NCI-H226 (cell line): ENCODE results near the gene ATG16L1.

Experiments
- DNase-seq: peaks from one replicate; pipeline ENCODE4 v3.0.0-alpha.2; 2015

The ATG16L1 gene

DNA sequence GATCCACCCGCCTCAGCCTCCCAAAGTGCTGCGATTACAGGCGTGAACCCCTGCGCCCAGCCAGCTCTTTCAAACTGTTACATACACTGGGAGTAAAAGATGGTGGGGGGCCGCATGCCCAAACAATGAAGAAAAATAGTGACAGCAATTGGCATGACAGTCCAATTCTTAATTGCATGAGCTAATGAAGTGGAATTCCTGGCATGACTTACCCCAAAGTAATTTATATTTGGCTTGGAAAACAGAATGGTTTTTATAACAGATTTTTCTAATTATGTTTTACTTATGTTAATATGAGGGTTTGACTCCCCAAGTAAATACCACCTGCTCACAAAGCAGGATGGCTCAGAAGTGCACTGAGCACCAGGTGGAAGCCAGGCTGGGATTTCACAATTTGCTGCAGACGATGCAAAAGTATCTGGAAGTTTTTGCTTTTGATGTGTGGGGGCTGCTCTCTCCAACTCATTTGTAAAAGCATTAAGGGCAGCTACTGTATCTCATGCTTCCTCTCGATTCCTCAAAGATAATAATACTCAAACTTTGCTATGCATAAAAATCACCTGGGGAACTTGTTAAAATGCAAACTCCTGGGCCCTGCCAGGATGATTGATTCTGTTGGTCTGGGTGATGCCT is 24.0 kb upstream of the ATG16L1 start:
- no peak for DNase-seq

DNA sequence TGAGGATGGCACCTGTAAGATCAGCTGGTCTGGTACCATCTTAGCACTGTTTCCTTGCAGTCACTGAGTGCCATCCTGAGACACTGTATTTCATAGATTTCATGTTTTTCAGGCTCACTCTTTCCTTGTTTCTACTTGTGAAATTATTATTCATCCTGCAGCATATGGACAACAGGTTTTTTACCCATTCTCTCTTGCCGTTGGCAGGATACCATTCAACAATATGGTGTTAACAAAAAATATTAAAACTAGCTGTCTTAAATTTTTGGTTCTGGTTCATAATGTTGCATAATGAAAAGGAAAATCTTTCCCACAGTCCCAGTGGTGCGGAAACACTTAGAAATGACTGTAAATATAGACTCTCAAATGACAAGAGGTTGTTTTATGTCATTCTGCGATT is 23.1 kb upstream of the ATG16L1 start:
- no peak for DNase-seq

- DNase-seq = no peak
Measured at GRCh38 chr2:233233618-233234230, 17.7 kb upstream of the ATG16L1 start.

DNA sequence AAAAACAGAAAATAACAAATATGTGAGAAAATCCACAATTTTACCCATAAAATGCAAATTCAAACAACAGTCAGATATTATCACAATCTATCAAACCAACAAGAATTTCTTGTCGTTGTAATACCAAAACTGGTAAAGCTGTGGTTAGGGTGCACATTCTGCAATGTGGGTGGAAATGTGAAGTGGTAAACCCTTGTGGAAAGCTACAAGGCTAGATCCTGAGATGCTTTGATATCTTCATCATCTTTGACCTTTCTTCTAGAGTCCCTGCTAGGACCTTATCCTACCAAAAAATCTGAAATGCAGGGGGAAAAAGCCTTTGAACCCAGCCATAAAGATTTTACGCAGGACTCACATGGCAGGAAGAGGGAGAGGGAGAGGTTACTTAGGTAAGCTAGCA is 17.2 kb upstream of the ATG16L1 start:
- no peak for DNase-seq

DNA sequence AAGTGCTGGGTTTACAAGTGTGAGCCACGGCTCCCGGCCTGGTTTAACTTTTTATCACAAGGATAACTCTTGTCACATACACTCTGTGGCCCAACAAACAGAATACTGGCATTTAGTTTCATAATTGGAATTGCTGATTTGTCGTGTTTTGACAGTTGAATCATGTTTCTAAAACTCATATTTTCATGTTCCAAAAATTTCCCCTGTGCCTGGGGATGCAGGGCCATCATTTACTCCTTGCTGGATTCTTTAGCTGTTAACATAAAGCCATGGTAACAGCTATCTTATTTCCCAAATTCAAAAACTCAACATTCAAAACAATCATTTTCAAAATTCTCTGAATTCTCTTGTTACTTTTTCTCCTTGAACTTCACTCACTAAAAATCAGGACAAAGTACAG is 16.5 kb upstream of the ATG16L1 start:
- no peak for DNase-seq

DNA sequence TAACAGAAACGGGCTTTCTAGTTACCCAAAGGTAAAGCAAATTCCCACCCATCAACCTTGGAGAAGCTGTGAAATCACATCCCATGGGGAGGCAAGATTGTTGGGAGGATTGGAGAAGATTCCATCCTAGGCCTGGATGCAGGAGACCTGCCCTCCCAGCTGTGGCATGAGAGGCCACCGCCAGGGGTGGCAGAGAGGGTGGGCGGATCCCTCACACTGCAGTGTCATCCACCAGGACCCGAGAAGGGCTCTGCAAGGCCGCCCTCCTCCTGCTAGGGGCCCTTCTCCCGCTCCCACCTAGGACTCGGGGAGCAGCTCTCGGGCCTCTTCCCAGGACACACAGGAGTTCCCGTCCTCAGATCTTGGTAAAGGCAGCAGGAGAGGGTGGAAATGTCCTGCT is 15.5 kb upstream of the ATG16L1 start:
- DNase-seq = no peak

DNA sequence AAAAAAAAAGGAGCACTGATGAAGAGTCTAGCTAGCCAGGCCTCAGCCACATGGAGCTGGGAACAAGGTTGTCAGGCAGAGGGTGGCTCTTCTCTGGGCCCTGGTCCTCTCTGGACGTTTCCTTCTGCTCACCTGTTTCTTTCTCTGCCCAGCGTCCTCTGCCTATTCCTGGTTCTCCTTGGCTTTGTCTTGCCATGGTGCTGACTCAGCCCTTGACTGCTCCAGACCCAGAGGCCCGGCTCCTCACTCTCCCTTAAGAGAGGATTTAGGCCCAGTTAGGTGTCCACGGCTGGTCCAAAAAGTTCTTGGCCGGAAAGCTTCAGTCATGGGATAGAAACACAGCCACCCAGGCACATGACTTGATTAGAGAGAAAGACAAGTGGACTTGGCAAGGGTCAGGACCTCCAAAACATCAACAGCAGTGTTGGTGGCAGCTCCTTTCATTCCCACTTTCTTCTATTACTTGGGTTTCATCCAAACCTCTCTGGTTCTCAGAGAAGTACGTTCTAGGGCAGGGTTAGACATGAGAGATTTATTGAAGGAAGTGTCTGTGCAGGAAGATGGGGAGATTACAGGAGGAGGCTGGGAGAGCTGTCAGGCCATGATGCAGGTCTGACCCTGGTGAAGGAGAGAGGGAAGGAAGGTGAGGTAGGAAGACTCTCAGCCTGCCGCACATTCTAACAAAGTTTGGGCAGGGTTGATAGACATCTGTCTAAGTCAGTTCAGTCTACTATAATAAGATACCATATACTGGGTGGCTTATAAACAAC is 14.5 kb upstream of the ATG16L1 start:
- DNase-seq = no peak

DNA sequence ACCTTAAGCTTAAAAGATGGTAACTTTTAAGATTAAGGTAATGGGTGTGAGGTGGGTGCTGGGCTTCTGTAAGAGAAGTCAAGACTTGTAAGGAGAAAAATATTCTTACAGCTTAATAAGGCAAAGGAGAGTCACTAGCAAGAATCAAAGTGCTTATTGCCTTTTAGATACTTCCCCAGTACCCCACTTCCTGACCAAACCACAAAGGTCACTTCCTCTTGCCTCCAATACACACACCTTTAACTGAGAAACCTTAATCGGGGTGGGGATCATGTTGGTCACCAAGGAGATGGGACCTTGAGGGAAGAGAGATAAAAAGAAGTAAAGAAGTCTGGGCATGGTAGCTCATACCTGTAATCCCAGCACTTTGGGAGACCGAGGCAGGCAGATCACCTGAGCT is 10.6 kb upstream of the ATG16L1 start:
- DNase-seq = no peak

GRCh38 chr2:233241803-233242202 is 9.7 kb upstream of the ATG16L1 start:
- DNase-seq = no peak

DNA sequence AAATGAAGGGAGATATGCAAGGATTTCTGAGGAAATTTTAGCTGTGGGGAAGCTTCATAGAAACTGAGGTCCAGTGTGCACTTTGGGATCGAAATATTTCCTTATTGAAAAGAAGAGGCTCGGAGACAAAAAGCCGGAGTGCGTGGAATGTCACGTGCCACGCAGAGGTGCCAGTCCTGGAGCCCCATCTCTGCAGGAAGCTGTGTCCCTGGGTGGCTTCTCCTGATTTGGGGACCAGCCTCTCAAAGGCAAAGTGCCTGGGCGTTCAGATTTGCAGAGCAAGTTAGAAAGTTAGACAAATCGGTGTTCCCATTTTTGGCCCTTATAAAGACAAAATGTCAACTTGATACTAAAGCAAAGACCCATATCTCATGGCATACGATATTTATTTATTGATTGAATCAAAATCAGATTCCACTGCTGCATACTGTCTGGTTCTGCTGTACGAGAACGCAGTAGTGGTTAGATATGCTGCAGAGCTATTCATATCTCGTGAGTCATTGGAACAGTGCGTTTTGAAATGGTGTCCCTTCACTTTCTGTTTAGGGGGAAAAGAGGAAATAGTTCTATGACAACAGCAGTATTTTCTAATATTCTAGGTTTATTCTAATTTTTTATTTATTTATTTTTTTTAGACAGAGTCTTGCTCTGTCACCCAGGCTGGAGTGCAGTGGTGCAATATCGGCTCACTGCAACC is 9.1 kb upstream of the ATG16L1 start:
- no peak for DNase-seq

DNA sequence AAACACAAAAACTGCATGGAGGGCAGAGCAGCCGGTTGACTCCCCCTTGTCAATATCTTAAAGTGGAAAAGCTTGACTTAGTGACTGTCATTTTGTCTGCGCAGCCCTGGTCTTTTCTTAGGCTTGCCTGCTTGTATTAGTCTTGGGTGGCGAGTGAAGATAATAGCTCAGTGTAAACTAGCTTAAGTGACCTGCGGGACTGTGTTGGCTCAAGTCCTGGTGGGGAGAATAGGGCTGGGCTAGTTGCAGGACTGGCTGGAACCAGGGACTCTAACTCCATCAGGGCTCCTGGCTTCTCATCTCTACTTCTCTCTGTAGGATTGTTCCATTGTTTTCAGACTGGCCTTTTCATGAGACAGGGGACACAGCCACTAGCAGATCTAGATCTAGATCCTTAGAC is 8.1 kb upstream of the ATG16L1 start:
- no peak for DNase-seq

DNA sequence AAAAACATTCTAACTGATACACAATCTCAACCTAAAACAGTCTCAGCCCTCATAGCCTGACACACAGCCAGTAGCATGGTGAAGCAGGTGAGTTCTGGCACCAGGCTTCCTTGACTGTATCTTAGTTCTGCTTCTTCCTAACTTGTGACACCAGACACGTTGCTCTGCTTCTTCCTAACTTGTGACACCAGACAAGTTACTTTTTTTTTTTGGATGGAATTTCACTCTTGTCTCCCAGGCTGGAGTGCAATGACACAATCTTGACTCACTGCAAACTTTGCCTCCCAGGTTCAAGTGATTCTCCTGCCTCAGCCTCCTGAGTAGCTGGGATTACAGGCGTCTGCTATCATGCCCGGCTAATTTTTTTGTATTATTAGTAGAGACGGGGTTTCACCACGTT is 6.7 kb upstream of the ATG16L1 start:
- no peak for DNase-seq

DNA sequence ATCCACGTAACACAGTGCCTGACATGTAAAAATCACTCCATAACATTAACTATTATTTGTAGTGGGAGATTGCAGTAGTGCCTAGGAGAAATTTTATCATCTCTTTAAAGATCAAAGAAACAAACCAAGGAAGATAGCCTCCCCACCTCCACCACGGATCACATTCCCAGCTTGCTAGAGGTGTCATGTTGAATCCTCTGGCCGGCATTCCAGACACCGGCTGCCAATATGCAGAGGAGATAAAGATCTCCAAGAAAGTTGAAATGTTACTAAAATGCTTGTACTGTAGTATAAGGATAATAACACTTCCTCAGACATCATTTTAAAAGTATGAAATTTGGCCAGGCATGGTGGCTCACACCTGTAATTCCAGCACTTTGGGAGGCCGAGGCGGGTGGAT is 6.1 kb upstream of the ATG16L1 start:
- DNase-seq = no peak

- DNase-seq = no peak
Measured at GRCh38 chr2:233247116-233247515, 4.4 kb upstream of the ATG16L1 start.

DNA sequence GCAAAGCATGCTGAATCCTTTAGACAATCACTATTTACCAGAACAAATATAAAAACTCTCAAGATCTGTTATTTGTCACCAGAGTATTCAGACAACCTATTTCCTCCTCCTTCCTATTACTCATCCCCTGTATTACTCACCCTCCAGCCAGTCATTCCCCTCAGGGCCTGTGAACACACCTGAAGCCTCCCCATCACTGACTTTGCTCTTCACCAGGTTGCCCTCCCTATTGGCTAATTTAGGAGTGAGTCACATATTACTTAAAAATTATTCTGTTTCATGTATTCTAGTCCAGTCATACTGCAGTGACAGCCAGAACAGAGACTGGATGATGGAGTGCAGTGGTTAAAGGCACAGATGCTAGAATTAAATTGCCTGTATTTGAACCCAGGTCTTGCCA is 3.7 kb upstream of the ATG16L1 start:
- DNase-seq = peak; percentile 65

- no peak for DNase-seq
Measured at GRCh38 chr2:233248999-233249398, 2.5 kb upstream of the ATG16L1 start.

- no peak for DNase-seq
Measured at GRCh38 chr2:233250568-233250967, 905 bp upstream of the ATG16L1 start.

DNA sequence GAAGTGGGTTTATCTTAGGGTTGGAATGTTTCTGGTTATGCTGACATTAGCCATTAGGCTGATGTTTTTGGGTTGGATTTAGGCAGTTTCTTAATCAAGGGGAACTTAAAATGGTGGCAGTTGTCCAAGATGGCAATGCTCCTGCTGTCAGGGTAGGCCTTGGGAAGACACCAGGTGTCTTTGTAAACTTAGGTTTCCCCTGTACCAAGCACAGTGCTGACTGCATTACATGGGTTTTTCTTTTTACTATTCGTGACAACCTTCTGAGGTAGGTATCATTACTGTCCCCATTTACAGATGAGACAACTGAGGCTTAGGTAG is 528 bp upstream of the ATG16L1 start:
- no peak for DNase-seq

DNA sequence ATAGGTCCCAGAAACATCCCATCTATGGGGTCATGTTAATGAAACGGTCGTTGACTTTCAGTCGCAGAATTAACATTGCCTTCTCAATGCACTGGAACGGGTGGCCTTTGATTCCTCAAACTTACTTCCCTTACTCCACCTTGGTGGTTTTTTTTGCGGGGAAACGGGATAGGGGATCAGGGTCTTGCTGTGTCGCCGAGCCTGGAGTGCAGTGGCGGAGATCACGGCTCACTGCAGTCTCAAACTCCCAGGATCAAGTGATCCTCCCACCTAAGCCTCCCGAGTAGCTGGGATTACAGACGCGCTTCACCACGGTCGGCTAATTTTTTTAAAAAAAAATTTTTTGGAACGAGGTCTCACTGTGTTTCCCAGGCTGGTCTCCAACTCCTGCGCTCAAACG is 754 bp downstream of the ATG16L1 start:
- no peak for DNase-seq

GRCh38 chr2:233255151-233255550 is 3.7 kb downstream of the ATG16L1 start:
- no peak for DNase-seq

DNA sequence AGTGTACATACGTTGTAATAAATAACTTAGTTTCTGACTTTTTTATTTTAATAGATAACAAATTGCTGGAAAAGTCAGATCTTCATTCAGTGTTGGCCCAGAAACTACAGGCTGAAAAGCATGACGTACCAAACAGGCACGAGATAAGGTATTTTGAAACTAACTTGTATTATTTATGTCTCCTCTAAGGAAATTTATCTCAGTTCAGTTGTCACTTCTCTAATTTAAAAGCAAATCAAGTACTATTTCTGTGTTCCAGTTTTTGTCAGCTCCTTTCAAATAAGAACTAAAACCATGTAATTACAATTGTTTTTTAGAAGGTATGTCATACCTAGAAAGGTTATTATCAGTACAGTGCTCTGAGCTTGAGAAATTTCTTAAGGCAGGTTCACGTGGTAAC is 4.6 kb downstream of the ATG16L1 start:
- no peak for DNase-seq

- DNase-seq = no peak
Measured at GRCh38 chr2:233258211-233258610, 6.7 kb downstream of the ATG16L1 start.

DNA sequence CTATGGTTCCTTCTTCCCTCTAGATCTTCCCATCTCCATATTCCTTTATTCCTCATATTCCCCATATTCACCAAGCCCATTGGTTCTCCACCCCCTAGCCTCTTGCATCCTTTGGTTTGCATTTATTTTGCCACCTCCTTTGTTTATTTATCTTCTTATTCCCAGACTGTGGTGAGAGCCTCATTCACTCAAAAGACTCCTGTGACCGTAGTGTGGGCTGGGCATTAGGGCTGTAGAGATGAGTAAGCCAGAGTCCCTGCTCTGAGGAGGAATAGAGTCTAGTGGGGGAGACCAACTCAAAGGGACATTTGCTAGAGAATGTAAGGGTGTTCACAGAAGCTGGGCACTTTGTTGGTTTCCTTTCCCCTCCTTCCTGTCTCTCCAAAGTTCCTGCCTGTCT is 8.3 kb downstream of the ATG16L1 start:
- DNase-seq = no peak

DNA sequence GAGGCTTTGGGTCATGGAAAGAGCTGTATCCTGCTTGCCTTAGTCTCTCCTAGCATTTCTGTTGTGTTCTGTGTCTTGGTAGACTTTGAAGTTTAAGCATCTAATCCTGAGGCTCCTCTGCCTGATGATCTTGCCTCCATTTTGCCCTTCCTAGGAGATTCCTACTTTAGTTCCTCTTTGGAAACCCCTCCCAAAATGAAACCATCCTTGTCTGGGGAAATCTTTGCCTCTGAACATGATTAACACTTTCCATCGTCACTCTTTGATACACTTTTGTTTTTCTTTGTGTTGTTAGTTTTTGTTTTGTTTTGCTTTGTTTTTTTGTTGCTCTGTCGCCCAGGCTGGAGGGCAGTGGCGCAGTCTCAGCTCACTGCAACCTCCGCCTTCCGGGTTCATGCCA is 9.2 kb downstream of the ATG16L1 start:
- no peak for DNase-seq
